KMS-11 (cell line): Measurements from ENCODE around the gene RAB17.
"Not testable (repeated sequence)": the region's sequence is repeated elsewhere in the genome, so short reads cannot be mapped to it uniquely, and the experiment has no call there.

Experiments
- H2AFZ ChIP-seq: fragments of 200-600 bp; sonication (generic); 2 replicates; pipeline ENCODE4 v1.6.1; 2016; ENCODE audit warnings: antibody characterized with exemption, mixed run types, low read depth
- H3K27ac ChIP-seq: fragments of 200-600 bp; sonication (generic); 2 replicates; pipeline ENCODE4 v1.6.1; 2016; ENCODE audit warnings: mild to moderate bottlenecking, mixed run types
- H3K27me3 ChIP-seq: fragments of 200-600 bp; sonication (generic); 2 replicates; pipeline ENCODE4 v1.6.1; 2017; ENCODE audit warnings: mild to moderate bottlenecking, low read depth, mixed run types, moderate library complexity; ENCODE audit not compliant: insufficient read depth
- H3K36me3 ChIP-seq: fragments of 200-600 bp; sonication (generic); 2 replicates; pipeline ENCODE4 v1.6.1; 2017; ENCODE audit warnings: mild to moderate bottlenecking, mixed run types; ENCODE audit not compliant: insufficient read depth
- H3K4me1 ChIP-seq: fragments of 200-600 bp; sonication (generic); 2 replicates; pipeline ENCODE4 v1.6.1; 2016; ENCODE audit warnings: mild to moderate bottlenecking, low read depth, mixed run types; ENCODE audit not compliant: poor library complexity, severe bottlenecking
- H3K4me2 ChIP-seq: fragments of 200-600 bp; sonication (generic); 2 replicates; pipeline ENCODE4 v1.7.0; 2016; ENCODE audit warnings: mild to moderate bottlenecking, mixed run types
- H3K4me3 ChIP-seq: fragments of 200-600 bp; sonication (generic); IDR thresholded peaks from 2 replicates; pipeline ENCODE4 v1.6.1; 2017; ENCODE audit warnings: low read depth, low read length, mixed read lengths; ENCODE audit not compliant: insufficient read depth
- H3K79me2 ChIP-seq: fragments of 200-600 bp; sonication (generic); 2 replicates; pipeline ENCODE4 v1.6.1; 2016; ENCODE audit warnings: low read depth, mixed run types; ENCODE audit not compliant: insufficient read depth
- H3K9ac ChIP-seq: fragments of 200-600 bp; sonication (generic); 2 replicates; pipeline ENCODE4 v1.6.1; 2016; ENCODE audit warnings: mild to moderate bottlenecking, mixed run types
- H4K20me1 ChIP-seq: fragments of 200-600 bp; sonication (generic); 2 replicates; pipeline ENCODE4 v1.6.1; 2016; ENCODE audit warnings: mild to moderate bottlenecking, mixed run types; ENCODE audit not compliant: insufficient read depth
- TF ChIP-seq, protein P1 (sequence below): fragments of 200-600 bp; sonication (generic); conservative IDR thresholded peaks from 2 replicates; pipeline ENCODE4 v1.6.1; 2017; ENCODE audit warnings: low read depth, mild to moderate bottlenecking, antibody characterized with exemption, low read length, moderate library complexity, mixed read lengths

RAB17 gene

DNA sequence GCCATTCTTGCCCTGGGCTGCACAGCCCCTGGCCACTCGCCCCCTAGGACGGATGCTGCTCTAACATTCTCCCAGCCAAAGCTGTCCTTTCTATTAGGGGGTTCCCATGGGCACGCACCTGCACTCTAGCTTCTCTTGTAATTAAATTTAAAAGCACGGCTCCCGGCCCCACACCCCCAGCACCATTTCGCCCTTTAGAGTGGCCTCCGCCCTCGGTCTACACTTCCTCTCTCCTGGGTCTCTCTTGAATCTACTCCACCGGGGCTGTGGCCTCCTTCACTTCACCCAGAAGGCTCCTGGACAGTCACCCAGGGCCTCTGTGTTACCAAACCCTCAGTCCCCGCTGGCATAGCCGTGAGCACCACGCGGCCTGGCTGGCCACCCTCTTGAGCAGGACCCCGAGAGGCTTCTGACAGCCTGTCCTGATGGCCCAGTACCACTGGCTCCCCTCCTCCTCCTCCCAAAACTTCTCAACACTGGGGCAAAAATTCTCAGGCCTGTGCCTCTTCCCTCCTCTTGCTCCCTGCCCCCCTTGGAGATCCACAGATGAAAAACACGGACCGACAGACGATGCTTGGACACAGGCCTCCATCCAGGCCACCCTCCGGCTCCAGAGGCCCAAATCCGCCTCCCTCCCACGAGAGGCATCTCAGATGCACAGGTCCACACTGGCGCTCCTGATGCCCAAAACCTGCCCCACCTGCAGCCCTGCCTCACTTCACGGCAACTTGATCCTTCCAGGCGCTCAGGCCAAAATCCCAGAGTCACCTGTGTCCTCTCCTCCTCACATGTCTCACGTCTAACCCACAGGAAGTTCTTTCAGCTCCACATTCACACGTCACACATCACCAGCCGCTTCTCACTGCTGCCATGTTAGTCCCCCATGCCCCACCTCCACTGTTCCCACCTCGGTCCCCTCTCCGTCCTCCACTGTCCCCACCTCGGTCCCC lies 6.9 kb upstream of the RAB17 start:
- Histone ChIP-seq H3K4me3 (no peak overlapping the region), H3K4me1 (no peaks in the 10 kb centered on the region)

DNA sequence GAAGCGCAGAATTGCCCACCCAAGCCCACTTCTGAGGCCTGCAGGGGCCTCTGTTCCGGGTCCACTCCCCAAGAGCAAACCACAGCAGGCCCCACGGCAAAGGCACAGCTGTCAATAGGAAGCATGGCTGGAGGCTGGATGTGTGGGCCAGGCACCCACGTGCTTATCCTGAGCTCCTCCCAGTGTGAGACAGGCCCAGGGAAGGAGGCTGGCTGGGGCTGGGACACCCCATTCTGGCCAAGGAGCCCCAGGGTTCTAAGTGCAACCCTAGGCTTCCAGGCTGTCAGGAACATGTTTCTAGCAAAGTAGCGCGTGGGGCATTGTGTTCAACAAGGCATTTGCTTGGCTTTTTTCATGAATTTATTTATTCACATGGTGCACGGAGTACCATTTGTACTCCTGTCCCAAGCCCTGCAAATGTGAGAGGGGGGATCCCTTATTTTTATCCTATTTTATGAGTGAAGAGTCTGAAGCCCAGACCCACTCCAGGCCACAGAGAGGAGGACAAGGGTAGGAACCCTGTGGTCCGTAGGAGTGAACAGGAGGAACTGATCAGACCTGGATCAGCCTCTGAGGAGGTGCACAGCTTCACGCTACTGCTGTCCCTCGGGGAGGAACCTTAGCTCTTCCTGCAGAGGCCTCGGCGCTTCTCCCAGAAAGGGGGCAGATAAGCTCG lies 6.1 kb upstream of the RAB17 start:
- Histone ChIP-seq H4K20me1 (no peaks in the 10 kb centered on the region), H3K4me2 (no peak overlapping the region), H3K4me1 (no peaks in the 10 kb centered on the region), H3K36me3 (no peaks in the 10 kb centered on the region), H2AFZ (no peak overlapping the region), H3K9ac (no peak overlapping the region), H3K27ac (no peak overlapping the region), H3K4me3 (no peak overlapping the region), H3K79me2 (no peaks in the 10 kb centered on the region), H3K27me3 (no peaks in the 10 kb centered on the region)
- TF ChIP-seq, protein P1, sequence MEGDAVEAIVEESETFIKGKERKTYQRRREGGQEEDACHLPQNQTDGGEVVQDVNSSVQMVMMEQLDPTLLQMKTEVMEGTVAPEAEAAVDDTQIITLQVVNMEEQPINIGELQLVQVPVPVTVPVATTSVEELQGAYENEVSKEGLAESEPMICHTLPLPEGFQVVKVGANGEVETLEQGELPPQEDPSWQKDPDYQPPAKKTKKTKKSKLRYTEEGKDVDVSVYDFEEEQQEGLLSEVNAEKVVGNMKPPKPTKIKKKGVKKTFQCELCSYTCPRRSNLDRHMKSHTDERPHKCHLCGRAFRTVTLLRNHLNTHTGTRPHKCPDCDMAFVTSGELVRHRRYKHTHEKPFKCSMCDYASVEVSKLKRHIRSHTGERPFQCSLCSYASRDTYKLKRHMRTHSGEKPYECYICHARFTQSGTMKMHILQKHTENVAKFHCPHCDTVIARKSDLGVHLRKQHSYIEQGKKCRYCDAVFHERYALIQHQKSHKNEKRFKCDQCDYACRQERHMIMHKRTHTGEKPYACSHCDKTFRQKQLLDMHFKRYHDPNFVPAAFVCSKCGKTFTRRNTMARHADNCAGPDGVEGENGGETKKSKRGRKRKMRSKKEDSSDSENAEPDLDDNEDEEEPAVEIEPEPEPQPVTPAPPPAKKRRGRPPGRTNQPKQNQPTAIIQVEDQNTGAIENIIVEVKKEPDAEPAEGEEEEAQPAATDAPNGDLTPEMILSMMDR, result no peak

More for the DNA sequence above, 6.9 kb upstream of the RAB17 start:
- Histone ChIP-seq H3K4me2 (no peak overlapping the region), H3K36me3 (no peaks in the 10 kb centered on the region), H3K27ac (no peak overlapping the region), H3K79me2 (no peaks in the 10 kb centered on the region), H3K27me3 (no peaks in the 10 kb centered on the region), H2AFZ (no peak overlapping the region), H3K9ac (no peak overlapping the region), H4K20me1 (no peaks in the 10 kb centered on the region)
- TF ChIP-seq, protein P1, result no peak

DNA sequence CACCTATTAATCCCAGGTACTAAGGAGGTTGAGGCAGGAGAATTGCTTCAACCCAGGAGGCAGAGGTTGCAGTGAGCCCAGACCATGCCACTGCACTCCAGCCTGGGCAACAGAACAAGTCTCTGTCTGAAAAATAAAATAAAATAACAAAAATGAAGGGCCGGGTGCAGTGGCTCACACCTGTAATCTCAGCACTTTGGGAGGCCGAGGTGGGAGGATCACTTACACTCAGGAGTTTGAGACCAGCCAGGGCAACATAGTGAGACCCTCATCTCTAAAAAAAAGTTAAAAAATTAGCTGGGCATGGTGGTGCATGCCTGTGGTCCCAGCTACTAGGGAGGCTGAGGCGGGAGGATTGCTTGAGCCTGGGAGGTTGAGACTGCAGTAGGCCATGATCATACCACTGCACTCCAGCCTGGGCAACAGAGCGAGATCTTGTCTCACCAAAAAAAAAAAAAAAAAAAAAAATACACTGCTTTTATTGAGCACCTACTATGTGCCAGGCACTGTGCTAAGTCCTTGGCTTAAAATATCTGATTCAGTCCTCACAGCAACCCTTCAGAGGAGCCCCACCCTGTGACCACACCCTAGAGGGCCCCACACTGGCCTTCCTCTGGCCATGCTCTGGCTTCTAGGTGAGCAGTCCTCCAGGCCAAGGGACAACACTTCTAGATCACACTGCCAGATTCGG lies 5.4 kb upstream of the RAB17 start:
- H4K20me1 ChIP-seq, H3K27me3 ChIP-seq, H3K4me3 ChIP-seq, H2AFZ ChIP-seq, H3K9ac ChIP-seq, H3K79me2 ChIP-seq, H3K4me1 ChIP-seq, H3K4me2 ChIP-seq, H3K36me3 ChIP-seq, H3K27ac ChIP-seq: not testable (repeated sequence)

DNA sequence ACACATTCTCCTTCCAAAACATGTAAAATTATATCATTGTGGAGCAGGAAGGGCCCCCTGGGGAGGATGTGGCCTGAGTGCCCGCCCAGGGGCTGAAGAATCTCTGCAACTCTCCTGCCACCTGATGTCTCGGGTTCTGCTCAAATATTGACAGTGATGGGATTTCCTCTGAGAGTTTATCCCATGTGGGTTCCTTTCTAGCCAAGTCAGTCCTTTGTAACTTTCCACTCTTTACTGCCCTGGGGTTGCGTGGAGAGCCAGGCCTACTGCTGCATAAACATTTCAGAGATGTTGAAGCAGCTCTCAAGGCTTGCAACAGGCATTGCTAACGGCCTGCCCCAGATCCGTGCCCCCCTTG lies 4.0 kb upstream of the RAB17 start:
- Histone ChIP-seq H3K9ac (no peak overlapping the region), H2AFZ (no peak overlapping the region), H3K27me3 (no peaks in the 10 kb centered on the region), H3K4me1 (no peaks in the 10 kb centered on the region), H3K4me3 (no peak overlapping the region), H4K20me1 (no peaks in the 10 kb centered on the region), H3K4me2 (no peak overlapping the region), H3K27ac (no peak overlapping the region), H3K36me3 (no peaks in the 10 kb centered on the region), H3K79me2 (no peaks in the 10 kb centered on the region)
- TF ChIP-seq, protein P1, result no peak
